Astrocyte of the cerebellum (primary cell): Measurements from ENCODE around the gene CAV3.

Source experiments
- DNase-seq: peaks from one replicate; pipeline ENCODE4 v3.0.0-alpha.2; 2011; ENCODE audit warnings: low read depth
- H3K4me3 ChIP-seq: 2 replicates; pipeline ENCODE4 v1.5.1; 2011; ENCODE audit warnings: mild to moderate bottlenecking, low read depth, low read length, moderate library complexity
- CTCF ChIP-seq: IDR thresholded peaks from 2 replicates; pipeline ENCODE4 v1.5.1; 2012; ENCODE audit warnings: low read length, low read depth, moderate library complexity, mild to moderate bottlenecking; ENCODE audit errors: missing control alignments
- in situ Hi-C: cut with HindIII; loops from 2 replicates; pipeline ENCODE4 v1.10.0; 2017; ENCODE audit warnings: low sequenced_read_pairs

The CAV3 gene

GRCh38 chr3:8741581-8742261, 8.1 kb downstream of the CAV3 start:
- in situ Hi-C loops = no loop called here
- TF ChIP-seq CTCF = no peak
- H3K4me3 ChIP-seq = peak overlapping the region; percentile 7
- peak; percentile 68 for DNase-seq

- no peak for DNase-seq
- in situ Hi-C loops = no loop called here
- no peak for TF ChIP-seq CTCF
- H3K4me3 ChIP-seq = no peak overlapping the region
Observed at GRCh38 chr3:8743021-8743601, 9.5 kb downstream of the CAV3 start.

GRCh38 chr3:8743911-8744310, 10.3 kb downstream of the CAV3 start:
- no peak overlapping the region for H3K4me3 ChIP-seq
- no peak for DNase-seq
- no peak for TF ChIP-seq CTCF
- in situ Hi-C loops = no loop called here

- TF ChIP-seq CTCF = no peak
- in situ Hi-C loops = no loop called here
- no peak overlapping the region for H3K4me3 ChIP-seq
- DNase-seq = no peak
Observed at GRCh38 chr3:8745619-8746370, 12.2 kb downstream of the CAV3 start.

GRCh38 chr3:8746780-8747345, 13.3 kb downstream of the CAV3 start:
- in situ Hi-C loops = no loop called here
- no peak overlapping the region for H3K4me3 ChIP-seq
- no peak for DNase-seq
- no peak for TF ChIP-seq CTCF

- H3K4me3 ChIP-seq = no peak overlapping the region
- in situ Hi-C loops = no loop called here
- no peak for TF ChIP-seq CTCF
- no peak for DNase-seq
Observed at GRCh38 chr3:8749316-8749715, 15.7 kb downstream of the CAV3 start.
